Retina (tissue), 1 donor: ENCODE measurements around the gene PRSS12.
"Not testable (repeated sequence)": the region's sequence is repeated elsewhere in the genome, so short reads cannot be mapped to it uniquely, and the experiment has no call there.

Experiments used
- DNase-seq: peaks from one replicate; pipeline ENCODE4 v3.0.0-alpha.2; 2016

PRSS12 gene

DNA sequence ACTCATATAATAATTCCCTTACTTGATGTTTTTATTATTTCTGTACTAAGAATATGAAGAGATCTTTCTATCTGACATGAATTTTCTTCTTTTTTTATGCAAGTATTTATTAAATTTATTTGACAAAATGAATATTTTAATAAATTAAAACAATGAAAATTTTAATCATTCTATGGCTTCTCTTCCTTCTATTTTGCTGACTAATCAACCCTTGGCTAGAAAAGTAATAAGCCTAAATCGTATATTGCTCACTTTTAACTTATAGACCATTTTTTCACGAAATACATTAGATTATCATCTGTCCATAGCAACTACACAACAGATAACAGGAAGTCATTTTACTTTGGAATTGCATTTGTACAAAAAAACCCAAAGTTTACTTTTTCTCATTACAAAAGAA, 38.6 kb downstream of the PRSS12 start:
- DNase-seq, result no peak

DNA sequence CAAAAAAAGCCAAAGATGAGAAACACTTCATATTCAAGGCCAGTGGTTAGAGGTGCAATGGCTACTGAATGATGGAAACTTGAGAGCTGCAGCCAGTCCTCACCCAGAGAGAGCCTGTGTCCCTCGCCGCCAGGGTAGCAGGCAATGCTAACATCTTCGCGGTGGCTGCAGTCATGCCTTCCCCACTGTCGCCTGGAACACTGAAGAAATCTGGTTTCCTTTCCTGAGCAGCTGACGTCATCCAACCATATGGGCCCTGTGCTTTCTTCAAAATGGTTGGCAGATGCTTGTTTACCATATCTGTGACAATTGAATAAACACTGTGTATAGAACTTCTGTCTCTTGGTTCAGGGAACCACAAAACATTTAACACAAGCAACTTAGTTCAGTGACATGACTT, 39.7 kb downstream of the PRSS12 start:
- no peak for DNase-seq

- no peak for DNase-seq
These were observed 44.3 kb downstream of the PRSS12 start for GRCh38 chr4:118308306-118309030.

- DNase-seq, result no peak
These were observed 45.2 kb downstream of the PRSS12 start for GRCh38 chr4:118307643-118308042.

DNA sequence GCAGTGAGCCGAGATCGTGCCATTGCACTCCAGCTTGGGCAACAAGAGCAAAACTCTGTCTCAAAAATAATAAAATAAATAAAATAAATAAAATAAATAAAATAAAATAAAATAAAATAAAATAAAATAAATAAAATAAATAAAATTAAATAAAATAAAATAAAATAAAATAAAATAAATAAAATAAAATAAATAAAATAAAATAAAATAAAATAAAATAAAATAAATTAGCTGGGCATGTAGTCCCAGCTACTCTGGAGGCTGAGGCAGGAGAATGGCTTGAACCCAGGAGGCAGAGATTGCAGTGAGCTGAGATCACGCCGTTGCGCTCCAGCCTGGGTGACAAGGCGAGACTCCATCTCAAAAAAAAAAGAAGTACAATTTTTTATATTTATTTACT, 53.2 kb downstream of the PRSS12 start:
- DNase-seq, result not testable (repeated sequence)

GRCh38 chr4:118296729-118297128, 56.1 kb downstream of the PRSS12 start:
- no peak for DNase-seq

DNA sequence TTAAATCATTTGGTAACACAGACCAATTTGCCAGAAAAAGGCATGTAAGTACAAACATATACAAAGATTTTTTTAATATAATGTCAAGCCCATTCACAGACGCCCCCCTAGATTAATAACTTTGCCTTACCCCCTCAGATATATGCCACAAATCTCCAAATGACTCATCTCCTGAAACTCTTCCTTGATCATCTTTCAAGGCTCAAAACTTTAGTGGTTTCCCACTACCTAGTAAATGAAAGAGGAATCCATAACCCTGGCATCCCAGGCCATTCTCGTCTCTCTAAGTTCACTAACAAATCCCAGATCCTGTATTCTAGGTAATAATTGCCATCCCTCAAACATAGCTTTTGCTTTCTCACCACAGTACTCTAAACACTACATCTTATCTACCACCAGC, 61.9 kb downstream of the PRSS12 start:
- DNase-seq, result no peak

GRCh38 chr4:118289794-118290193, 63.0 kb downstream of the PRSS12 start:
- no peak for DNase-seq

DNA sequence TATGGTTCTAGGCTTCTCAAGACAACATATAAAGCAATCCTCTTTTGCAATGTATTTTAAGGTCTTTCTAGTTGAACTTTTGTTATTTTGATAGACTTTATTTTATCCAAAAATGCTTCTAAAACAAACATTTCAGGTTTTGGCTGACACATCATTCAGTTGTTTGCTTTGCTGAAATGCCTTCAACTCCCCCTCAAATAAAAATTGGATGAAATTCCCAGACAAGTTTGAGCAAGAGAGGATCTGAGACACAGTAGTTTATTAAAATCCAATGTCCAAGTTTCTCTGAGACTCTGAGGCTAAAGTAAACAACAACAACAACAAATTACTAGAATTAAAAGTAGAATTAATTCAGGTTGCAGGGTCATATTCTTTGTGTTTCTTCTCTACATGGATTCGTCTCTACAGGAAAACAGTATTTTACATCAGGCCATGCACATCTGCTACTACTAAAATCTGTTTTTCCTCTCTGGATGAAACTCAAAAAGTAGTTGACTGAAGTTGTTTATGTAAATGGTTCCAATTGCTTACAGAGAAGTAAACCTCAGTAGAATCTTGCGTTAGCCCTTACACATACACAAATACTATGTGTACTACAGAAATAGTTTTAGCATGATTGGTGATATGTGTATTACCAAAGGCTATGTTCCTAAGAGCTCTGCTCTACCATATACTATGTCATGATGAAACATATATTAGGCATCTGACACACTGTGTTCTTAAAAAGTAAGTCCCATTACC, 64.9 kb downstream of the PRSS12 start:
- no peak for DNase-seq

DNA sequence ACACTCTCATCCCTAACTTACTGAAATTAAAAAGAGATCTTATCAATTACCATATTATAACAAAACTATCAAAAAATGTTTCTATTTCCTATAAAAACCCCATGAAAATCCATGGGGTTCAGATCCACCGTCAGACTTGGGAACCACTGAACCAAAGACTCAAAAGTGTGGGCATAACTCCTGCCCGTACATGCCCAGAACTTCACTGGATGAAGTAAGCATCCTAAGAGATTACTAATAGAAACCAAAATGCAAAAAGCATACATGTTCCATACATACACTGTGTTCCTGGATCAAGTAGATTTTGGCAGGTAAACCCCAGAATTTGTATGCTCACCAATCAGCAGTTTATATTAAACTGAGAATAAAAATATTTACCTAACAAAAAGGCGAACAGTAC, 66.1 kb downstream of the PRSS12 start:
- no peak for DNase-seq

- no peak for DNase-seq
These were observed 66.9 kb downstream of the PRSS12 start for GRCh38 chr4:118285931-118286330.

- DNase-seq, result no peak
These were observed 68.6 kb downstream of the PRSS12 start for GRCh38 chr4:118284169-118284568.

GRCh38 chr4:118282692-118283091, 70.1 kb downstream of the PRSS12 start:
- DNase-seq, result no peak

- peak; percentile 57 for DNase-seq
These were observed 71.0 kb downstream of the PRSS12 start for GRCh38 chr4:118281611-118282442.

- peak; percentile 51 for DNase-seq
These were observed 72.1 kb downstream of the PRSS12 start for GRCh38 chr4:118280501-118281218.

- no peak for DNase-seq
These were observed 72.8 kb downstream of the PRSS12 start for GRCh38 chr4:118279920-118280432.

DNA sequence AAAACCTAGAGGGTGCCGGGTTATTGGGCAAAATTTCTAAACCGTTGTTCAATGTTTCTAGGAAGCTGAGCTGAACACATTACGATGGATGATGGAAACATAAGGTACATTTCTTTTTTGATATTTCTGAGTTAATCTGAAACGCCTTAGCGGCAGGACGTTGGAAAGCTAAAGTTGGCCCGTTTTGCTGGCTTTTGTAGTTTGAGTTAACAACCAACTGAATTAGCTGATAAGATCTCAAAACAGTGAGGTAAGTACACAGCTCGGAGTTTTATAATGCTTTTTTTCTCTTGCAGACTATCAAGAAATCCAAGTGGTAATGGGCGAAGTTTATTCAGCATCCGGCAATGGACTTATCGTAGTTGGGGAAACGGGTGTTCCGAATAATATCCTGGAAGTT, 73.5 kb downstream of the PRSS12 start:
- no peak for DNase-seq

DNA sequence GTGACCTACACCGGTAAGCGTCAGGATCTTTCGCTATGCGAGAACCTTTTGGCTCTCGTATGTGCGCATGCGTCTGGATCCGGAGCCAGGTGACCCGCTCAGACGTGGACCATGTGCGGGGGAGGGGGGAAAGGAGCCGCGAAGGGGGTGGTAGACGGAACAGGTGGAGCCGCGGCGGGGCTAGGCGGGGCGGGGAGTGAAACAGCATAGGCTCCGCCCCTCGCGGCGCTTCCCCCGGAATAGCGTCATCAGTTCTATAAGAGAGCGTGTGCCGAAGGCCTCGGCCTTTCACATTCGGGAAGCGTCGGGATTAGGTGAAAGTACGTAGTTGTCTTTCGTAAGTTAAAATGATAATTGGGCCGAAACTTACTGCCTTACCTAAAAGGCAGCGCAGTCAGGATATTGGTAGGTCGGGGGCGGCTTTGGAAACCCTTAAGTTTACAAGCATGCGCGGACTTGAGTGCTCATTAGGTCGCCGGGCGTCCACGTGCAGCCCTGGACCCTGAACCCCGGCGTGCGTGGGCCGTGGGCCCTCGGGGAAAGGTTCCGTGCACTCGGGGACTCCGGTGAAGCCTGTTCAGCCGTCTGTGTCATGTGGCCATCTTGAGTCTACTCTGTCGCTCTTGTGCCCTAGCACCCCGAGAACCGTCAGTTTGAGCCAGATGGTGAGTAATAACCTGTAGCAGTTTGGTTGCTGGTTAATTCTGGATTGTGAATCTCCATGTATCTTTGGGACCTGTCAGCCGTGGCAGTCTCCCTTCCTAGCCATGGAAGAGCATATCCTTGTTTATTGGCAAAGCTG, 74.1 kb downstream of the PRSS12 start:
- peak; percentile 93 for DNase-seq

DNA sequence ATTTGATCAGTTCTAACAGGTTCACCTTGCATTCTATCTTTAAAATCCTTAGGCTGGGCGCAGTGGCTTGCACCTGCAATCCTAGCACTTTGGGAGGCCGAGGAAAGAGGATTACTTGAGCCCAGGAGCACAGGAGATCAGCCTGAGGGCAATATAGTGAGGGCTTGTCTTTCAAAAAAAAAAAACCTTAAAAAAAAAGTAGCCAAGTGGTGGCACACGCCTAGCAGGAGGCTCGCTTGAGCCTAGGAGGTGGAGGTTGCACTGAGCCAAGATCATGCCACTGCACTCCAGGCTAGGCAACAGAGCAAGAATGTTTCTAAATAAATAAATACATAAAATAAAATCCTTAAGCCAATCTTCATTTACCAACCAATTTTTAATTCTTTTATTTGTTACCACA, 75.6 kb downstream of the PRSS12 start:
- DNase-seq, result no peak

GRCh38 chr4:118276580-118276979, 76.2 kb downstream of the PRSS12 start:
- no peak for DNase-seq

- no peak for DNase-seq
These were observed 79.2 kb downstream of the PRSS12 start for GRCh38 chr4:118273642-118274041.

GRCh38 chr4:118271788-118272187, 81.0 kb downstream of the PRSS12 start:
- no peak for DNase-seq
